HEK293 (cell line): ENCODE data around the gene COL25A1.

ENCODE experiments used
- BCL11A ChIP-seq: fragments of 450-650 bp; formaldehyde crosslinking; IDR thresholded peaks from 2 replicates; pipeline ENCODE4 v1.5.1; 2016; ENCODE audit warnings: low read depth, missing biosample characterization, missing genetic modification characterization
- BCL11B ChIP-seq: fragments of 450-650 bp; formaldehyde crosslinking; IDR thresholded peaks from 2 replicates; pipeline ENCODE4 v1.5.1; 2016; ENCODE audit warnings: low read depth, missing biosample characterization, missing genetic modification characterization
- GLIS1 ChIP-seq: fragments of 450-650 bp; formaldehyde crosslinking; IDR thresholded peaks from 2 replicates; pipeline ENCODE4 v1.5.1; 2016; ENCODE audit warnings: missing biosample characterization, missing genetic modification characterization
- GLIS2 ChIP-seq: fragments of 450-650 bp; formaldehyde crosslinking; IDR thresholded peaks from 2 replicates; pipeline ENCODE4 v1.5.1; 2016; ENCODE audit warnings: missing biosample characterization, missing genetic modification characterization
- HOXC10 ChIP-seq: sonication (generic); formaldehyde crosslinking; IDR thresholded peaks from 2 replicates; pipeline ENCODE4 v1.8.1; 2023; ENCODE audit warnings: mild to moderate bottlenecking, missing genetic modification reagents
- HOXD13 ChIP-seq: sonication (generic); formaldehyde crosslinking; IDR thresholded peaks from 2 replicates; pipeline ENCODE4 v1.8.0; 2022; ENCODE audit warnings: missing genetic modification reagents, borderline replicate concordance
- KLF7 ChIP-seq: fragments of 450-650 bp; formaldehyde crosslinking; IDR thresholded peaks from 2 replicates; pipeline ENCODE4 v1.5.1; 2016; ENCODE audit warnings: missing biosample characterization, missing genetic modification characterization, borderline replicate concordance
- KLF8 ChIP-seq: fragments of 450-650 bp; formaldehyde crosslinking; IDR thresholded peaks from 2 replicates; pipeline ENCODE4 v1.5.1; 2016; ENCODE audit warnings: missing biosample characterization, missing genetic modification characterization
- OSR2 ChIP-seq: fragments of 450-650 bp; formaldehyde crosslinking; IDR thresholded peaks from 2 replicates; pipeline ENCODE4 v1.5.1; 2016; ENCODE audit warnings: missing biosample characterization, missing genetic modification characterization
- RBAK ChIP-seq: fragments of 450-650 bp; formaldehyde crosslinking; IDR thresholded peaks from 2 replicates; pipeline ENCODE4 v1.5.1; 2016; ENCODE audit warnings: missing biosample characterization, missing genetic modification characterization
- ZBTB48 ChIP-seq: fragments of 450-650 bp; formaldehyde crosslinking; IDR thresholded peaks from 2 replicates; pipeline ENCODE4 v1.5.1; 2016; ENCODE audit warnings: missing biosample characterization, missing genetic modification characterization
- ZFHX2 ChIP-seq: fragments of 450-650 bp; formaldehyde crosslinking; conservative IDR thresholded peaks from 2 replicates; pipeline ENCODE4 v1.5.1; 2016; ENCODE audit warnings: missing biosample characterization, missing genetic modification characterization
- ZFP41 ChIP-seq: fragments of 450-650 bp; formaldehyde crosslinking; IDR thresholded peaks from 2 replicates; pipeline ENCODE4 v1.5.1; 2016; ENCODE audit warnings: missing biosample characterization, missing genetic modification characterization, borderline replicate concordance
- ZNF138 ChIP-seq: fragments of 450-650 bp; formaldehyde crosslinking; IDR thresholded peaks from 2 replicates; pipeline ENCODE4 v1.5.1; 2016; ENCODE audit warnings: missing biosample characterization, missing genetic modification characterization, borderline replicate concordance
- ZNF184 ChIP-seq: fragments of 450-650 bp; IDR thresholded peaks from 2 replicates; pipeline ENCODE4 v1.5.1; 2018; ENCODE audit warnings: missing biosample characterization, mild to moderate bottlenecking, missing genetic modification characterization
- ZNF202 ChIP-seq: fragments of 450-650 bp; formaldehyde crosslinking; IDR thresholded peaks from 2 replicates; pipeline ENCODE4 v1.5.1; 2016; ENCODE audit warnings: missing biosample characterization, missing genetic modification characterization, borderline replicate concordance
- ZNF221 ChIP-seq: fragments of 450-650 bp; formaldehyde crosslinking; IDR thresholded peaks from 2 replicates; pipeline ENCODE4 v1.5.1; 2017; ENCODE audit warnings: missing biosample characterization, missing genetic modification characterization, borderline replicate concordance
- ZNF23 ChIP-seq: fragments of 450-650 bp; formaldehyde crosslinking; IDR thresholded peaks from 2 replicates; pipeline ENCODE4 v1.5.1; 2016; ENCODE audit warnings: missing biosample characterization, missing genetic modification characterization, borderline replicate concordance
- ZNF248 ChIP-seq: fragments of 450-650 bp; formaldehyde crosslinking; IDR thresholded peaks from 2 replicates; pipeline ENCODE4 v1.5.1; 2017; ENCODE audit warnings: missing biosample characterization, missing genetic modification characterization
- ZNF292 ChIP-seq: fragments of 450-650 bp; formaldehyde crosslinking; IDR thresholded peaks from 2 replicates; pipeline ENCODE4 v1.5.1; 2016; ENCODE audit warnings: low read depth, missing biosample characterization, missing genetic modification characterization, borderline replicate concordance
- ZNF350 ChIP-seq: fragments of 450-650 bp; formaldehyde crosslinking; IDR thresholded peaks from 2 replicates; pipeline ENCODE4 v1.5.0; 2017; ENCODE audit warnings: missing biosample characterization, mild to moderate bottlenecking, missing genetic modification characterization
- ZNF37A ChIP-seq: fragments of 450-650 bp; IDR thresholded peaks from 2 replicates; pipeline ENCODE4 v1.5.1; 2018; ENCODE audit warnings: missing biosample characterization, missing genetic modification characterization
- ZNF404 ChIP-seq: fragments of 450-650 bp; formaldehyde crosslinking; IDR thresholded peaks from 2 replicates; pipeline ENCODE4 v1.5.1; 2017; ENCODE audit warnings: missing biosample characterization, missing genetic modification characterization
- ZNF423 ChIP-seq: fragments of 450-650 bp; formaldehyde crosslinking; IDR thresholded peaks from 2 replicates; pipeline ENCODE4 v1.5.1; 2016; ENCODE audit warnings: missing biosample characterization, missing genetic modification characterization
- ZNF473 ChIP-seq: fragments of 450-650 bp; formaldehyde crosslinking; IDR thresholded peaks from 2 replicates; pipeline ENCODE4 v1.5.1; 2017; ENCODE audit warnings: missing biosample characterization, missing genetic modification characterization
- ZNF521 ChIP-seq: fragments of 450-650 bp; formaldehyde crosslinking; IDR thresholded peaks from 2 replicates; pipeline ENCODE4 v1.5.1; 2017; ENCODE audit warnings: missing biosample characterization, mild to moderate bottlenecking, missing genetic modification characterization
- ZNF530 ChIP-seq: fragments of 450-650 bp; formaldehyde crosslinking; IDR thresholded peaks from 2 replicates; pipeline ENCODE4 v1.5.1; 2016; ENCODE audit warnings: low read depth, missing biosample characterization, missing genetic modification characterization
- ZNF561 ChIP-seq: fragments of 450-650 bp; IDR thresholded peaks from 2 replicates; pipeline ENCODE4 v1.5.1; 2018; ENCODE audit warnings: missing biosample characterization, missing genetic modification characterization, borderline replicate concordance
- ZNF785 ChIP-seq: fragments of 450-650 bp; formaldehyde crosslinking; IDR thresholded peaks from 2 replicates; pipeline ENCODE4 v1.5.1; 2016; ENCODE audit warnings: missing biosample characterization, missing genetic modification characterization
- ZNF837 ChIP-seq: fragments of 450-650 bp; formaldehyde crosslinking; IDR thresholded peaks from 2 replicates; pipeline ENCODE4 v1.5.1; 2016; ENCODE audit warnings: missing biosample characterization, missing genetic modification characterization
- ZSCAN23 ChIP-seq: fragments of 450-650 bp; formaldehyde crosslinking; IDR thresholded peaks from 2 replicates; pipeline ENCODE4 v1.5.1; 2016; ENCODE audit warnings: missing biosample characterization, missing genetic modification characterization
- ZSCAN30 ChIP-seq: fragments of 450-650 bp; IDR thresholded peaks from 2 replicates; pipeline ENCODE4 v1.5.1; 2018; ENCODE audit warnings: missing biosample characterization, mild to moderate bottlenecking, missing genetic modification characterization, moderate library complexity
- TF ChIP-seq, protein P1 (sequence below): fragments of 450-650 bp; formaldehyde crosslinking; conservative IDR thresholded peaks from 2 replicates; pipeline ENCODE4 v1.5.1; 2016; ENCODE audit warnings: low read depth, missing biosample characterization, missing genetic modification characterization
- TF ChIP-seq, protein P2 (sequence below): fragments of 450-650 bp; formaldehyde crosslinking; IDR thresholded peaks from 2 replicates; pipeline ENCODE4; 2016; ENCODE audit warnings: missing biosample characterization, missing genetic modification characterization
- TF ChIP-seq, protein P3 (sequence below): fragments of 450-650 bp; formaldehyde crosslinking; IDR thresholded peaks from 2 replicates; pipeline ENCODE4 v1.5.1; 2016; ENCODE audit warnings: missing biosample characterization, missing genetic modification characterization

COL25A1 gene

DNA sequence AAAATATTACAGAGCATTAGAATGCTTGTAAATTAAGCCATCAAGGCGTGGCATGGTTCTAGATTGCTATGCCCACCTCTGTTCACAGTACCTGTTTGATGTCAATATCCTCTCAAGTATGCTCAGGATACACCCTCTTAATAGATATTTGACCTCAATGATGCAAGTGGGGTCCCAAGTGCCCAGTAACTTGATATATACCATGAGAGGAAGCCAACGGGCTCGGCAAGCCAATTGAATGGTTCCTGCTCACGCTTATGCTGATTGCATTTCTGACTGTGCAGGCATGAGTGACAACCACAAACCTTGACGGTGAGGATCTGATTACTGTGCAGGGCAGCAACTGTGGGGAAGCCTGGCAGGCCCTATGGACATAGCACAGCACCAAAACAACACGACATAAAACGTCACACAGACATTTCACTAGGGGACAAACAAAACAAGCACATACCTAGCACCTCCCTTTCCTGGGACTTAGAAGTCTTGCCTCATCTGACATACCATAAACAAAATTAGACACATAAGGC lies 360.5 kb downstream of the COL25A1 start (continued):
- TF ChIP-seq, protein P1, sequence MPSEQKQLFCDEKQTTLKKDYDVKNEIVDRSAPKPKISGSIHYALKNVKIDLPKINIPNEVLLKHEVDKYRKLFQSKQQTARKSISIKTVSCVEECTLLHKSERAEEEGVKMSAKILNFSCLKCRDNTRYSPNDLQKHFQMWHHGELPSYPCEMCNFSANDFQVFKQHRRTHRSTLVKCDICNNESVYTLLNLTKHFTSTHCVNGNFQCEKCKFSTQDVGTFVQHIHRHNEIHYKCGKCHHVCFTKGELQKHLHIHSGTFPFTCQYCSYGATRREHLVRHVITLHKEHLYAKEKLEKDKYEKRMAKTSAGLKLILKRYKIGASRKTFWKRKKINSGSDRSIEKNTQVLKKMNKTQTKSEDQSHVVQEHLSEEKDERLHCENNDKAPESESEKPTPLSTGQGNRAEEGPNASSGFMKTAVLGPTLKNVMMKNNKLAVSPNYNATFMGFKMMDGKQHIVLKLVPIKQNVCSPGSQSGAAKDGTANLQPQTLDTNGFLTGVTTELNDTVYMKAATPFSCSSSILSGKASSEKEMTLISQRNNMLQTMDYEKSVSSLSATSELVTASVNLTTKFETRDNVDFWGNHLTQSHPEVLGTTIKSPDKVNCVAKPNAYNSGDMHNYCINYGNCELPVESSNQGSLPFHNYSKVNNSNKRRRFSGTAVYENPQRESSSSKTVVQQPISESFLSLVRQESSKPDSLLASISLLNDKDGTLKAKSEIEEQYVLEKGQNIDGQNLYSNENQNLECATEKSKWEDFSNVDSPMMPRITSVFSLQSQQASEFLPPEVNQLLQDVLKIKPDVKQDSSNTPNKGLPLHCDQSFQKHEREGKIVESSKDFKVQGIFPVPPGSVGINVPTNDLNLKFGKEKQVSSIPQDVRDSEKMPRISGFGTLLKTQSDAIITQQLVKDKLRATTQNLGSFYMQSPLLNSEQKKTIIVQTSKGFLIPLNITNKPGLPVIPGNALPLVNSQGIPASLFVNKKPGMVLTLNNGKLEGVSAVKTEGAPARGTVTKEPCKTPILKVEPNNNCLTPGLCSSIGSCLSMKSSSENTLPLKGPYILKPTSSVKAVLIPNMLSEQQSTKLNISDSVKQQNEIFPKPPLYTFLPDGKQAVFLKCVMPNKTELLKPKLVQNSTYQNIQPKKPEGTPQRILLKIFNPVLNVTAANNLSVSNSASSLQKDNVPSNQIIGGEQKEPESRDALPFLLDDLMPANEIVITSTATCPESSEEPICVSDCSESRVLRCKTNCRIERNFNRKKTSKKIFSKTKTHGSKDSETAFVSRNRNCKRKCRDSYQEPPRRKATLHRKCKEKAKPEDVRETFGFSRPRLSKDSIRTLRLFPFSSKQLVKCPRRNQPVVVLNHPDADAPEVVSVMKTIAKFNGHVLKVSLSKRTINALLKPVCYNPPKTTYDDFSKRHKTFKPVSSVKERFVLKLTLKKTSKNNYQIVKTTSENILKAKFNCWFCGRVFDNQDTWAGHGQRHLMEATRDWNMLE (tag by site-specific recombination) = no peak
- no peak for TF ChIP-seq ZNF221
- TF ChIP-seq ZNF138 (tag by site-specific recombination) = no peak
- TF ChIP-seq ZFHX2 (tag by site-specific recombination) = no peak
- no peak for TF ChIP-seq ZNF23
- no peak for TF ChIP-seq ZNF530 (tag by site-specific recombination)
- no peak for TF ChIP-seq ZNF473
- no peak for TF ChIP-seq ZBTB48 (tag by site-specific recombination)
- no peak for TF ChIP-seq ZNF837
- TF ChIP-seq ZNF350 = no peak
- TF ChIP-seq OSR2 (tag by site-specific recombination) = peak; percentile 98
- 0 out of 2 replicates have a peak, but pooled peaks have one; percentile 51 for TF ChIP-seq ZNF561
- no peak for TF ChIP-seq BCL11B (tag by site-specific recombination)
- TF ChIP-seq RBAK = no peak
- no peak for TF ChIP-seq ZNF785 (tag by site-specific recombination)
- no peak for TF ChIP-seq ZFP41 (tag by site-specific recombination)
- TF ChIP-seq ZNF404 (tag by site-specific recombination) = no peak
- TF ChIP-seq ZNF184 (tag by site-specific recombination) = peak; percentile 70; the same call in 1 of the 2 replicates
- TF ChIP-seq, protein P2, sequence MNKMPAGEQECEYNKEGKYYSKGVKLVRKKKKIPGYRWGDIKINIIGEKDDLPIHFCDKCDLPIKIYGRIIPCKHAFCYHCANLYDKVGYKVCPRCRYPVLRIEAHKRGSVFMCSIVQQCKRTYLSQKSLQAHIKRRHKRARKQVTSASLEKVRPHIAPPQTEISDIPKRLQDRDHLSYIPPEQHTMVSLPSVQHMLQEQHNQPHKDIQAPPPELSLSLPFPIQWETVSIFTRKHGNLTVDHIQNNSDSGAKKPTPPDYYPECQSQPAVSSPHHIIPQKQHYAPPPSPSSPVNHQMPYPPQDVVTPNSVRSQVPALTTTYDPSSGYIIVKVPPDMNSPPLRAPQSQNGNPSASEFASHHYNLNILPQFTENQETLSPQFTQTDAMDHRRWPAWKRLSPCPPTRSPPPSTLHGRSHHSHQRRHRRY = no peak
- TF ChIP-seq GLIS2 (tag by site-specific recombination) = peak; percentile 64
- no peak for TF ChIP-seq ZNF248
- TF ChIP-seq ZNF423 (tag by site-specific recombination) = no peak
- no peak; the same call in 1 of the 2 replicates for TF ChIP-seq GLIS1 (tag by site-specific recombination)
- TF ChIP-seq ZNF292 (tag by site-specific recombination) = no peak
- 0 out of 2 replicates have a peak, but pooled peaks have one; percentile 48 for TF ChIP-seq KLF7 (tag by site-specific recombination)
- TF ChIP-seq, protein P3, sequence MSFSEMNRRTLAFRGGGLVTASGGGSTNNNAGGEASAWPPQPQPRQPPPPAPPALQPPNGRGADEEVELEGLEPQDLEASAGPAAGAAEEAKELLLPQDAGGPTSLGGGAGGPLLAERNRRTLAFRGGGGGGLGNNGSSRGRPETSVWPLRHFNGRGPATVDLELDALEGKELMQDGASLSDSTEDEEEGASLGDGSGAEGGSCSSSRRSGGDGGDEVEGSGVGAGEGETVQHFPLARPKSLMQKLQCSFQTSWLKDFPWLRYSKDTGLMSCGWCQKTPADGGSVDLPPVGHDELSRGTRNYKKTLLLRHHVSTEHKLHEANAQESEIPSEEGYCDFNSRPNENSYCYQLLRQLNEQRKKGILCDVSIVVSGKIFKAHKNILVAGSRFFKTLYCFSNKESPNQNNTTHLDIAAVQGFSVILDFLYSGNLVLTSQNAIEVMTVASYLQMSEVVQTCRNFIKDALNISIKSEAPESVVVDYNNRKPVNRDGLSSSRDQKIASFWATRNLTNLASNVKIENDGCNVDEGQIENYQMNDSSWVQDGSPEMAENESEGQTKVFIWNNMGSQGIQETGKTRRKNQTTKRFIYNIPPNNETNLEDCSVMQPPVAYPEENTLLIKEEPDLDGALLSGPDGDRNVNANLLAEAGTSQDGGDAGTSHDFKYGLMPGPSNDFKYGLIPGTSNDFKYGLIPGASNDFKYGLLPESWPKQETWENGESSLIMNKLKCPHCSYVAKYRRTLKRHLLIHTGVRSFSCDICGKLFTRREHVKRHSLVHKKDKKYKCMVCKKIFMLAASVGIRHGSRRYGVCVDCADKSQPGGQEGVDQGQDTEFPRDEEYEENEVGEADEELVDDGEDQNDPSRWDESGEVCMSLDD (tag by site-specific recombination) = no peak
- TF ChIP-seq HOXD13 (CRISPR knock-in tag) = no peak
- TF ChIP-seq ZNF37A (tag by site-specific recombination) = no peak
- TF ChIP-seq ZSCAN23 = peak; percentile 79
- no peak for TF ChIP-seq HOXC10 (CRISPR knock-in tag)
- TF ChIP-seq ZNF202 (tag by site-specific recombination) = no peak
- TF ChIP-seq ZSCAN30 (tag by site-specific recombination) = no peak
- peak; percentile 85; the same call in 1 of the 2 replicates for TF ChIP-seq BCL11A (tag by site-specific recombination)
- peak; percentile 84 for TF ChIP-seq KLF8 (tag by site-specific recombination)
- TF ChIP-seq ZNF521 = no peak
